Measurements from ENCODE around the gene HORMAD2. TPM values are rescaled to one million over a fixed set of nuclear protein-coding genes. Genes with fewer than 3 reads are reported as not detected.

The HORMAD2 gene
- total RNA-seq, 2 donors from 2014 or later, result 6.9 TPM; not detected in 1

- H3K9me3 ChIP-seq, result no peaks in the 10 kb centered on the region
- no peaks in the 10 kb centered on the region for H3K27me3 ChIP-seq (replicated peaks; ENCODE audit: insufficient read depth)
- H3K4me1 ChIP-seq (replicated peaks), result no peaks in the 10 kb centered on the region
- intact Hi-C loops (cut with DNase I), result no loop called here
- 63% methylated on average over 4 of the region's 4 CpGs for WGBS
- no peaks in the 10 kb centered on the region for H3K36me3 ChIP-seq
- DNase-seq (ENCODE audit: low spot score), result no peak
- H3K27ac ChIP-seq, result no peak overlapping the region
- TF ChIP-seq POLR2A (IDR thresholded peaks at IDR 0.05), result no peak
- no peak for TF ChIP-seq POLR2AphosphoS5 (IDR thresholded peaks at IDR 0.05)
- no peak for TF ChIP-seq CTCF (IDR thresholded peaks at IDR 0.05)
- no peak overlapping the region for H3K4me3 ChIP-seq
These were observed 102.6 kb downstream of the HORMAD2 start for GRCh38 chr22:30182815-30183214.

- 87% methylated on average over 3 of the region's 3 CpGs for WGBS
- Histone ChIP-seq H3K27ac (no peak overlapping the region), H3K9me3 (no peaks in the 10 kb centered on the region), H3K4me1 (replicated peaks) (no peaks in the 10 kb centered on the region), H3K27me3 (replicated peaks; ENCODE audit: insufficient read depth) (no peaks in the 10 kb centered on the region), H3K4me3 (no peak overlapping the region), H3K36me3 (no peaks in the 10 kb centered on the region)
- DNase-seq (ENCODE audit: low spot score), result no peak
- intact Hi-C loops (cut with DNase I), result no loop called here
- TF ChIP-seq CTCF (IDR thresholded peaks at IDR 0.05), result no peak
- TF ChIP-seq POLR2A (IDR thresholded peaks at IDR 0.05), result no peak
- no peak for TF ChIP-seq POLR2AphosphoS5 (IDR thresholded peaks at IDR 0.05)
These were observed 103.0 kb downstream of the HORMAD2 start for GRCh38 chr22:30183271-30183670.

- intact Hi-C loops (cut with DNase I), result no loop called here
- H3K36me3 ChIP-seq, result no peaks in the 10 kb centered on the region
- H3K4me3 ChIP-seq, result no peak overlapping the region
- no peaks in the 10 kb centered on the region for H3K4me1 ChIP-seq (replicated peaks)
- DNase-seq (ENCODE audit: low spot score), result no peak
- WGBS, result 83% methylated on average over 2 of the region's 2 CpGs
- no peaks in the 10 kb centered on the region for H3K9me3 ChIP-seq
- TF ChIP-seq POLR2A (IDR thresholded peaks at IDR 0.05) (no peak), POLR2AphosphoS5 (IDR thresholded peaks at IDR 0.05) (no peak), CTCF (IDR thresholded peaks at IDR 0.05) (no peak)
- H3K27me3 ChIP-seq (replicated peaks; ENCODE audit: insufficient read depth), result no peaks in the 10 kb centered on the region
- H3K27ac ChIP-seq, result no peak overlapping the region
These were observed 103.6 kb downstream of the HORMAD2 start for GRCh38 chr22:30183861-30184278.

GRCh38 chr22:30185129-30185528 lies 104.9 kb downstream of the HORMAD2 start:
- TF ChIP-seq POLR2A (IDR thresholded peaks at IDR 0.05), result no peak
- no peak for TF ChIP-seq CTCF (IDR thresholded peaks at IDR 0.05)
- TF ChIP-seq POLR2AphosphoS5 (IDR thresholded peaks at IDR 0.05), result no peak
- no peaks in the 10 kb centered on the region for H3K4me1 ChIP-seq (replicated peaks)
- H3K36me3 ChIP-seq, result no peaks in the 10 kb centered on the region
- no peak for DNase-seq (ENCODE audit: low spot score)
- 71% methylated on average over 5 of the region's 5 CpGs for WGBS
- intact Hi-C loops (cut with DNase I), result no loop called here
- H3K9me3 ChIP-seq, result no peaks in the 10 kb centered on the region
- H3K27me3 ChIP-seq (replicated peaks; ENCODE audit: insufficient read depth), result no peaks in the 10 kb centered on the region
- H3K4me3 ChIP-seq, result no peak overlapping the region
- no peak overlapping the region for H3K27ac ChIP-seq

GRCh38 chr22:30185549-30185948 lies 105.3 kb downstream of the HORMAD2 start:
- intact Hi-C loops (cut with DNase I), result no loop called here

More at GRCh38 chr22:30185549-30185948, 105.3 kb downstream of the HORMAD2 start:
- H3K4me1 ChIP-seq (replicated peaks), result no peaks in the 10 kb centered on the region
- no peaks in the 10 kb centered on the region for H3K27me3 ChIP-seq (replicated peaks; ENCODE audit: insufficient read depth)
- no peak for TF ChIP-seq CTCF (IDR thresholded peaks at IDR 0.05)
- TF ChIP-seq POLR2A (IDR thresholded peaks at IDR 0.05), result no peak
- no peak for TF ChIP-seq POLR2AphosphoS5 (IDR thresholded peaks at IDR 0.05)
- DNase-seq (ENCODE audit: low spot score), result no peak
- no peak overlapping the region for H3K4me3 ChIP-seq
- no peak overlapping the region for H3K27ac ChIP-seq
- H3K9me3 ChIP-seq, result no peaks in the 10 kb centered on the region
- no peaks in the 10 kb centered on the region for H3K36me3 ChIP-seq

Measured in prostate gland (tissue), 2 donors.